Nephron (organoid): ENCODE measurements around the gene TMEM72.
A peak's percentile ranks its signal among the peaks of the same experiment; 100 is the strongest.

ENCODE experiments used
- H3K27ac Mint-ChIP-seq, 3 experiments: 2 replicates each; pipeline ENCODE4 v1.8.0; 2020; ENCODE audit warnings: mixed read lengths in 3 of 3, mild to moderate bottlenecking in 2 of 3, moderate library complexity in 1 of 3
- H3K27me3 Mint-ChIP-seq: 2 replicates; pipeline ENCODE4 v1.8.0; 2021; ENCODE audit warnings: low read depth, mild to moderate bottlenecking, moderate library complexity, mixed read lengths
- H3K36me3 Mint-ChIP-seq: 2 replicates; pipeline ENCODE4 v1.8.0; 2020; ENCODE audit warnings: low read depth, mixed read lengths
- H3K4me1 Mint-ChIP-seq: 2 replicates; pipeline ENCODE4 v1.8.0; 2020; ENCODE audit warnings: mixed read lengths
- H3K4me3 Mint-ChIP-seq, 3 experiments: 2 replicates each; pipeline ENCODE4 v1.8.0; 2020; ENCODE audit warnings: mild to moderate bottlenecking in 3 of 3, mixed read lengths in 3 of 3, moderate library complexity in 2 of 3
- H3K9me3 Mint-ChIP-seq: 2 replicates; pipeline ENCODE4 v1.8.0; 2020; ENCODE audit warnings: mixed read lengths
- CTCF ChIP-seq, 3 experiments: fragments of 200-600 bp; sonication (generic); IDR thresholded peaks; one replicate each; pipeline ENCODE4 v1.5.0; 2021; ENCODE audit warnings: antibody characterized with exemption in 3 of 3; ENCODE audit not compliant: unreplicated experiment in 3 of 3

The TMEM72 gene

GRCh38 chr10:44937196-44938005, 26.3 kb downstream of the TMEM72 start:
- no peak overlapping the region for H3K4me3 Mint-ChIP-seq
- H3K27ac Mint-ChIP-seq = no peak overlapping the region
- TF ChIP-seq CTCF (IDR thresholded peaks at IDR 0.05; ENCODE audit: unreplicated experiment in 3 of 3) = no peak
- no peaks in the 10 kb centered on the region for H3K27me3 Mint-ChIP-seq
- peaks cover 24% of the 10 kb centered on the region for H3K9me3 Mint-ChIP-seq
- H3K36me3 Mint-ChIP-seq = peaks cover 15% of the 10 kb centered on the region
- H3K4me1 Mint-ChIP-seq = peaks cover 17% of the 10 kb centered on the region

- H3K4me3 Mint-ChIP-seq = no peak overlapping the region
- H3K36me3 Mint-ChIP-seq = peaks cover 22% of the 10 kb centered on the region
- no peak overlapping the region for H3K27ac Mint-ChIP-seq
- no peaks in the 10 kb centered on the region for H3K27me3 Mint-ChIP-seq
- peaks cover 17% of the 10 kb centered on the region for H3K4me1 Mint-ChIP-seq
- peaks cover 32% of the 10 kb centered on the region for H3K9me3 Mint-ChIP-seq
- TF ChIP-seq CTCF (IDR thresholded peaks at IDR 0.05; ENCODE audit: unreplicated experiment in 3 of 3) = no peak
These were observed 27.8 kb downstream of the TMEM72 start for GRCh38 chr10:44938956-44939355.

GRCh38 chr10:44939691-44940401, 28.7 kb downstream of the TMEM72 start:
- TF ChIP-seq CTCF (IDR thresholded peaks at IDR 0.05; ENCODE audit: unreplicated experiment in 3 of 3) = no peak
- H3K9me3 Mint-ChIP-seq = peaks cover 40% of the 10 kb centered on the region
- H3K4me3 Mint-ChIP-seq = no peak overlapping the region
- no peak overlapping the region for H3K27ac Mint-ChIP-seq
- no peaks in the 10 kb centered on the region for H3K27me3 Mint-ChIP-seq
- peaks cover 17% of the 10 kb centered on the region for H3K4me1 Mint-ChIP-seq
- peaks cover 27% of the 10 kb centered on the region for H3K36me3 Mint-ChIP-seq

GRCh38 chr10:44944354-44944753, 33.2 kb downstream of the TMEM72 start:
- TF ChIP-seq CTCF (IDR thresholded peaks at IDR 0.05; ENCODE audit: unreplicated experiment in 3 of 3) = no peak
- Mint-ChIP-seq H3K36me3 (peaks cover 31% of the 10 kb centered on the region), H3K4me3 (no peak overlapping the region), H3K4me1 (peaks cover 33% of the 10 kb centered on the region), H3K9me3 (peaks cover 46% of the 10 kb centered on the region), H3K27me3 (no peaks in the 10 kb centered on the region), H3K27ac (no peak overlapping the region)

- H3K36me3 Mint-ChIP-seq = peaks cover 28% of the 10 kb centered on the region
- H3K9me3 Mint-ChIP-seq = peaks cover 33% of the 10 kb centered on the region
- peak overlapping the region in 1 of 3 experiments; percentile 40 for H3K4me3 Mint-ChIP-seq
- peaks cover 50% of the 10 kb centered on the region for H3K4me1 Mint-ChIP-seq
- no peaks in the 10 kb centered on the region for H3K27me3 Mint-ChIP-seq
- H3K27ac Mint-ChIP-seq = peak overlapping the region in 2 of 3 experiments; percentile 59 to 65
- no peak for TF ChIP-seq CTCF (IDR thresholded peaks at IDR 0.05; ENCODE audit: unreplicated experiment in 3 of 3)
These were observed 35.1 kb downstream of the TMEM72 start for GRCh38 chr10:44946205-44946604.
